HG03342 (cell line): Measurements from ENCODE around the gene DTD1.

Experiments
- ATAC-seq: cut with Tn5 transposase; IDR thresholded peaks from one replicate; pipeline ENCODE4 v1.9.1; 2021; ENCODE audit warnings: mild to moderate bottlenecking, moderate library complexity; ENCODE audit not compliant: unreplicated experiment

The DTD1 gene

DNA sequence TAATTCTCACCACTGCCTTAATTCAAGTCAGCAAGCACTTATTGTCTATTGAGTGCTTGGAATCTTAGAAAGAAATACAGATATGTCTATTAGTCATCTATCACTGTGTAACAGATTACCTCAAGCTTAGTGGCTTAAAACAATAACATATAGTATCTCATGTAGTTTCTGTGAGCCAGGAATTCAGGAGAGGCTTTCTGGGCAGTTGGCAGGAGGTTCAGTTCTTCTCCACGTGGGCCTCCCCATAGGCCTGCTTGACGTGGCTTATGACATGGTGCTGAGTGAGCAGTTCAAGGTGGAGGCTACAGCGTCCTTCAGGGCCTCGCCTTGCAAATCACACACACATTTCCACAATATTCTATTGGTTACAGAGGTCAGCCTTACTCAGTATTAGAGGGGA, 69.7 kb downstream of the DTD1 start:
- no peak for ATAC-seq

DNA sequence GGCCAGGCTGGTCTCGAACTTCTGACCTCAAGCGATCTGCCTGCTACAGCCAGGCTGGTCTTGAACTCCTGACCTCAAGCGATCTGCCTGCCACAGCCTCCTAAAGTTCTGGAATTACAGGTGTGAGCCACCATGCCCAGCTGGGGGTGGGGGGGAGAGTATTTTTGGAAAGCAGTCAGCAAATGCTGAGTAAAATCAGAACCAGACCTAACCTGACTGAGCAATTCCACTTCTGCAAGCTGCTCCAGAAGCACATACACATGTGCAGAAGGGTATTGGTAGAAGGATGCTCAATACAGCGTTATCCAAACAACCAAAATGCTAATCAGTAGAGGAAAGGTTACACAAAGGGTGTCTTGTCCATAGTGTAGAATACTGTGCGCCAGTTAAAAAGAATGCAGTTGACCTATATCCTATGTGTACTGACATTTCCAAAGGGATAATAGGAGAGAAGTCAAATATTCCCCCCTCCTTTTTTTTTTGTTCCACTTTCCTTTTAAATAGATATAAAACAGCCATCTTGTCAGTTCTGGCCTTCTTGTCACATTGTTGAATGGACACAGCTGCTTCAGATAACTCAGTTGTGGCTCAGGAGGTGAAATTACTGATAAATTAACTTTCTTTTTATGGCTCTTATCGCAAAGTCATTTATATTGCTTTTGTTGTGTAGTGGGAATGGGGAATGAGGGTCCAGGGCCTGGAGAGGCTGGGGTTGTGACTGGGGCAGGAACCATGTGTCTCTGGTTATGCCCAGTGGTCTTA, 74.6 kb downstream of the DTD1 start:
- peak; percentile 53 for ATAC-seq

DNA sequence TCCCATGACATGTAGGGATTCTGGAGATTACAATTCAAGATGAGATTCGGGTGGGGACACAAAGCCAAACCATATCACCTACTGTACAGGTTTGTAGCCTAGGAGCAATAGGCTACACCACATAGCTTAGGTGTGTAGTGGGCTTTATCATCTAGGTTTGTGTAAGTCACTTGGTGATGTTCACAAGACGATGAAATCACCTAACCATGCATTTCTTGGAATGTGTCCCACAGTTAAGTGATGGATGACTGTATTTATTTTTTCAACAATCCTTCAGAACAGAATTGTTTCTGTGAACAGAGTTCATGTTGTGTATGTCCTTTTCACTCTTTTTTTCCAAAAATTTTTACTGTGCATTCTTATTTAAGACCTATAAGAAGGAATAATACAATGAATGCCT, 76.1 kb downstream of the DTD1 start:
- no peak for ATAC-seq

DNA sequence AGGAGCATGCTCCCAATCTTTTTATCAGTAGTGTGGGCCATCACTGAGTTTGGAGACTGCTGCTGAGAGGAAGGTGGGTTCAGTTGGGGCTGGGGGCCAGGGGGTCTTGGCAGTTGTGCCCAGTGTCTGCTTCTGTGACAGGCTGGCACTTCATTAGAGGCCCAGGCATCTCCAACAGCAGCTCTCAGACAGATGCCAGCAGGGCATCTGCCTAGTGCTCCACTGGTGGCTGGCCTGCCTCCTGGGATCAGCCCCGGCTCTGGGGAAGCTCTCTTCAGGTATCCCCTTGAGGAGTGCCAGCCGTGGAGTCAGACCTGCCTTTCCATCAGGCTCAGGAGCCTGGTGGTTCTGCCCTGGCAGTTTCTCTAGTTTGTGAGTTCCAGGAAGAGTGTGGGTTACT, 77.3 kb downstream of the DTD1 start:
- ATAC-seq, result no peak

DNA sequence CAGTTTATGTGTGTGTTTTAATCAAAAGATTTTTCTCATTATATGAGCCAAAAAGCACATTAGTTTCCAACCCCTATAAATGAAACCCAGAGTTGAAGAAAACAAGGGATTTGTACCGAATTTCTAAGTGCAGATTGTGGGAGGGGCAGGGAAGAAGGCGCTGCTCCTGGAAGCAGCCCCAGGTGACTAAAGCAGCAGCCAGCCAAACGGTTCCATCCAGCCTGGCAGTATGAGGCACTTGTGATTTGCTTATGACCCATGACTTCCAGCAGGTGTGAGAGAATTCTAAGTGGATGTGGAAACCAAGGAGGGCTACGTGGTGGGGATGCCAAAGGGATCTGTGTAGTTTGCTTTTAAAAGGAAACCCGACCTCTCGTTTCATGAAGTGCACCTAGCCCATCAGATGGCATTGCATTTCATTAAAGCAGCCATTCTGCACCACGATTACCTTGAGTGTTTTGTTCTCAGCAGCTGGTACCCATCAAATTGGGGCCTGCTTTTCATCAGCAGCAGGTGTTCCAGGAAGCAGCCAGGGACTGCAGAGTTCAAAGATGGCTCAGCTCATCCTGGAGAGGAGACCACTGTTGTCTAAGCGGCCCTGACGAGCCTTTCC, 79.1 kb downstream of the DTD1 start:
- no peak for ATAC-seq

DNA sequence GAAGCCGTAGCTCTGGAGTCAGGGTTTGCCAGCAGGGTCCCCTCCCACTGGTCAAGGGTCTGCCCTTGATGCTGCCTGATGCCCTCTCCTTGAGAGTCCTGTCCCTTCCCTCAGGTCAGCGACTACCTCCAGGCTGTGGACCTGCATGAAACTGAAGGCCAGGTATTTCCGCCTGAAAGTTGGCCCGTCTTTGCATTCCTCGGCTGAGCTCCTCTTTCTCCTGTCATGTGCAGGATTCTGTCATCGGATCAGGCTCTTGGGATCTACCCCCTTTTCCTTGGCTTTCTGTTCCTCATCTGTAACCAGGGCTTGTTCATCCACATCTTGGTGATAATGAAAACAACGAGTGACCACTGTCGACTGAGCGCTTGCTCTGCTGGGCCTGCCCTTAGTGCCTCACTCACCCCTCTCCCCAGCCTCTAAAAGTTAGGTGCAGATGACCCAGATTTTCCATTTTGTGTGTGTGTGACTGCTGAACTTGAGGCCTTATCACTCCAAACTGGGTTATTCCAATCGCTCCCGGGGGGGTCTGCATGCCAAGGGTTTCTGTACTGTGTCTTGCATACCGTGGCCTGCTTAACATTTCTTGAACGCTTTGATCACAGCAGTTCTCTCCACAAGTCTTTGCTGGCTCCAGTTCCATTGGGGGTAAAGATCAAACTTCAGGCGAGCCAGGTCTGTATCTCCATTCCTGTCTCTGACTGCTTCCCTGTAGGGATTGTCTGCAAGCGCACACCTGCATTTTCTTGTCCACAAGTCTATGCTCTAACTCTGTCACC, 81.6 kb downstream of the DTD1 start:
- ATAC-seq, result no peak

DNA sequence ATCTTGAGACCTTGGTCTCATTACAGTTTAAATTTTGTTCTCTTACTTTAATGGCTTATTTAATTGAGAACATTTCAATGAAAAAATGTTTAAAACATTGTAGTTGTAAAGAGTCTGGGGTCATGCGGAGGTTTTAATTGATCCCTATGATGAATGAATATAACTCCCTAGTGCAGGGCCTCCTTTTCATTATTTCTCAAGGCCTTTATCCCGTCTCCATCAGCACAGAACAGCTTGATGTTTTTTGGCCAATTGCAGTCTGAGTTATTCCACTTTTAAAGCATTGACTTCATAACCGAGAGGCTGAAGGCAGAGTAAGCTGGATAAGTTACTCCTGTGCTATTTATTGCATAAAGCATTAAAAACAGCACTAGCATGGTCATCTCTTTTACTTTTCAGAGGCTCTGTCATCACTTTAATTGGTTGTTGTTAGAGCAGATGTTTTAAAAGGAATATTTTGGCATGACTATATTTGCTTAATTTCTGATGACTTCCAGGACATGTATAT, 83.4 kb downstream of the DTD1 start:
- no peak for ATAC-seq

DNA sequence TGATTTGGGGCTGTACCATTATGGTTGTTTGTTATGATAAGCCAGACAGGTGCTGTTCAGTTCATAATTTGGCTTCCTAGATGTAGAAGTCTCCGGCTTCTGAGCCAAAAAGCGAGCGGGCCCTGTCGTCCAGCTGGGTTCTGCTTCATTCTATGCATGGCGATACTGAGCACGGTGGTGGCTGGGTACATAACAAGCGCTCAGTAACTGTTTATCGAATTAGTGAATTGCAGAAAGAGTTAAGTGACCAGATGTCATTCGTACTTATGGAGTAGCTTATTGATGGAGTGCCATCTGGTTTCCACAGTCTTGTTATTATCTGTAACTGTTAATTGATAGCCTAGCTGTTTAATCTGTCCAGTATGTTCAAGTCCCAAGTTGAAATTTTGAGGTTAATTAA, 85.0 kb downstream of the DTD1 start:
- ATAC-seq, result no peak

DNA sequence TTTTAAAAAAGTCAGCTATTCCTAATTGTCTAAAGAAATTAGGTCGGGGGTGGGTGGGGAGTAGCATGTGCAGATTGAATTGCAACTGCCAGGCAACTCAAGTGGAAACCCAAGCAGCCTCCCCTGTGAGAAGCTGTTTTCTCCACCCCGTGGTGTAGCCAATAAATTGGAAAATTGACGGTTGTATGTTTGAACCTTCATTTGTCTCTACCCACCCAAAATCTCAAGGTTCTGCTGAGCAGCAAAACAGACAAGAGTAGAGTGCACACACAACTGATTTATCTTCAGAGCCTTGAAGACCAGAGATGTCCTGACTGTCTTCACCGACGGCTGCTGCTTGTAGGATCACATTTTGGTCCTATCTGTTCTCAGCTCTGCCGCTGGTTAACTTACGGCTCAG, 88.5 kb downstream of the DTD1 start:
- no peak for ATAC-seq

DNA sequence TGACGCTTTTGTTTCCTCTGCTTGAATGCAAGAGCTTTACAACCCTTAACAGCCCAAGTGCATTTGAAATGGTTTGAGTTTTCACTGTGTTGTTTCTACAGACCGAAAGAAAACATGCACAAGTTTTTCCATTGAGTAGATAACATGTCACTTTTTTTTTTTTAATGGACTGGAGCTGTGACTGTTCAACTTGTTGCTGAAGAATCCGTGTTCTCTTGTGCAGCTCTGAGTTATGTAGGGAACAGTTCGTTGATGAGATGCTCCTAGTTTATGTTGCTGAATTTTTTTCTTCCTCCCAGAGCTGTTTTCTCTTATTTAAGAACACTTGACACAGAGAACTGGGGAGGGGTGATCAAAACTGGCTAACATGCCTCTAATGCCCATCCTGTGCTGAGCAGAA, 89.3 kb downstream of the DTD1 start:
- ATAC-seq, result no peak

DNA sequence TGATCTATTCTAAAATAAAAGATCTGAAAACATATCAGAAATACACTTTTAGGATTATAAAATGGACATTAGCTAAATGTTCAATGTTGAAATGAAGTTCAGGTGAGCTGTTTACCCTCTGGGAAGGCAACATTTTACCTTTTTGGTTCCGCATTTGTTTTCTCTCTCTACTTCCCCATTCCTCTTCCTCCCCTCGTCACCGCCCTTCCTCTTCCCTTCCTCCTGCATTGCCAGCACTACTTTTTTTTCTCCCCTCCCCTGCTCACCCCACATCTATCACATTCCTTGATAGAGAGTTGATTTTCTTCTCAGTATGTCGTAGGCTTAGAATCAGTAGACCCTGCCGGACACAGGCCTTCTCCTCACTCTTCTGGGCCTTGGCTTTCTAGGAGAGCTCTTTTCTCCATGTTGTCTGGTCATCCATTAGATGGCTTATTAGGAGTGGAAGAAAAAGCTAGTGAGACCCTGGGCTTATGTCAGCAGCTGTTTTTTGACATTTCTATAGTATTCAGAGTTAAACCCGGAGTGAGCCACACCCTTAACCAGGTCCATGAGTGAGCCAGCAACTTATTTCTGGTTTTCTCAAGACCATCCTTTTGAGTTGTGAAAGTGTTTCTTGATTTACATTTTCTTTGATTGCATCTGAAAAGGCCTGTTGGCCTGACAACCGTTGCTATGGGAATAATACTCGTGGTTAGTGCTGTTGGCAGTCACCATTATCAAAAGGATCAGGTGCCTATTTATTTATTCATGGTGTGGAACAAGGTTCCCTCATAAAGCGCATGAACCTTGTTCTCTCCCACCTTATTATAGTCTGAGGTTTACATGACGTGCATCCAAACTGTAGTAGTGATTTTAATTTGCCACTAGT, 90.9 kb downstream of the DTD1 start:
- ATAC-seq, result no peak

DNA sequence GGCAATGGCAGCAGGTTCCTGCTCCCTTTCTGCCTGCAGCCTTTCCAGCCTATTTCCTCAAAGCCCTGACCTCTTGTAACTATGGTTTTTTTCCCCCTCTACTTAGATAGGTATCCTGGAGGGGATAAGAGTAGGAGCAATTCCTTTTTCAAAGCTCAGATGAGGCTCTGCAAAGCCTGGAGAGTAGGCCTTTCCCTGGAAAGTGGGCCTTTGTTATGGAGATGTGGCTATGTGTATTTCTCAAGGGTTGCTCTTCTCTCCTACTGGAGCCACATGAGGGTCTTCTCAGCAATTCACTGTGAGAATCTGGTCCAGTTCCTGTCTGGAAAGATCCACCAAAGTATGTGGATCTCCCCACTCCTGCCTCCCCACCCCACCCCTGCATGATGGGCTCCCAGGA, 96.0 kb downstream of the DTD1 start:
- ATAC-seq, result no peak

DNA sequence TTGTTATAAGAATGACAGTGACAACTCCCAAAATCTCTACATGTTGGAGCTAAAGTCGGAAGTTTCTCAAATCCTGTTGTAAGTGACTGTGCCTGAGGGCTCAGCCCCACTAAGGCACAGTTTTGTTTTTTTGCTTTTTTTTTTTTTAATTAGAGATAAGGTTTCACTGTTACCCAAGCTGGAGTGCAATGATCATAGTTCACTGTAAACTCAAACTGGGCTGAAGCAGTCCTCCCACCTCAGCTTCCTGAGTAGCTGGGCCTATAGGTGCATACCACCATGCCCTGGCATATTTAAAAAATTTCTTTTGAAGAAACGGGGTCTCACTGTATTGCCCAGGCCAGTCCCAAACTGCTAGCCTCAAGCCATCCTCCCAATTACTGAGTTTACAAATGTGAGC, 96.9 kb downstream of the DTD1 start:
- no peak for ATAC-seq

DNA sequence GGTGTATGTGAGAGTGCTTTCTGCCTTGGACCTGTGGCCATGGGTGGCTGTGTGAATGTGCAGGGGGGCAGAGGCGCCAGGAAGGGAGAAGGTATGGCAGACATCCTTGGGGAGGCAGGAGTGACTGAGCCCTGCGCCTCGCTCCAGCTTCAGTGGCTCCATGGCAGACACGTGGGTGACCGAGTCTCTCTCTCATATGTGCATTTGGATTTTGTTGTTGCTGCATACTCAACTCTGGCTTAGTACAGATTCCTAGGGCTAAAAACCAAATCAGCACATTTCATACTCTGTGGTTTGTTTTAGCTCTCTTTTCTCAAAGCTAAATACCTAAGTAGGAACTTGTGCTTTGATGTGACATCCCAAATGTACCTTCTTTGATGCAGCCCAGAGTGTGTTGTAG, 97.6 kb downstream of the DTD1 start:
- no peak for ATAC-seq

DNA sequence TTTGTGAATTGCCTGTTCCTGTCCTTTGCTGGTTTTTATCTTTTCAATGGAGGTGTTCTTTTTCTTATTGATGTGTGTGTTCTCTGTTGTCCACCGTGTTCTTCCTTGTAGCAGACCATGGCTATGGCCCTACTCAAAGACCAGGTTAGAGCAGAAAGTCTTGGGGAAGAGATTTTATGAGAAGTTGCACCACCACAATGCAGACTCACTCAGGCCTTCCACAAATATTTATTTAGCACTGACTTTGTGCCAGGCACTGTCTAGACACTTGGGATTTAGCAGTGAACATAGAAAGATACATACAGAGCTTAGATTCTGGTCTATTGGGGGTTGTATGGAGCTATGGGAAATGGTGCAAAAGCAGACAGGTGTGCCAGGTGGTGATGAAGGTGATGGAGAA, 98.8 kb downstream of the DTD1 start:
- ATAC-seq, result no peak

DNA sequence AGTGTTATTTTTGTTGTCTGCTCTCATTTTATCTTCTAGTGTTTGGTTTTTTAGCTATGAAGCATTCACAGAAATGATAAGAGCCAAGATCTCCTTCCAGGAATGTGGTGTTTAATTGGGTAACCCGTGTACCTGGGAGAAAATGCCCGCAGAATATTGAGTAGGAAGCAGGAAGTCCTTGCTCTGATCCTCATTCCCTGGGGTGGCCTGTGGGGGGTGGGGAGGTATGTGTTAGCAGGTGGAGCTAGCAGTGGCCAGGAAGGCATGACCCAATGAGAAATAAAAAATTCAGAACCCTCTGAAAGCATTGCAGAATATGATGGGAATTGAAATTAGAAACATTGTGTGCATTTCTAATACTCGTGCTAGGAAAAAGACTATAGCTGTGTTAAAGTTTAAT, 100.8 kb downstream of the DTD1 start:
- ATAC-seq, result no peak

DNA sequence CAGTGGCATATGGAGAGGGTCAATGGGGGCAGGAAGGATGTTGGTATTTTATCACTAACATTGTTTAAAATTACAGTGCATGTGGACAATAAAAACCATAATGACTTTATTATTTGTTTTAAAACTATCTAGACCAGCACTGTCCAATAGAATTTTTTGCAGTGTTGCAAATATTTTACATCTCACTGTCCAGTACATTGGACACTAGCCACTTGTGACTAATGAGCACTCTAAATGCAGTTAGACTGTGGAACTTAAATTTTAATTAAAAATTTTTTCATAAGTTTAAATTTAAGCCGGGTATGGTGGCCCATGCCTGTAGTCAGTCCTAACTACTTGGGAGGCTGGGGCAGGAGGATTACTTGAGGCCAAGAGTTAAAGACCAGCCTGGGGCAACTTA, 101.7 kb downstream of the DTD1 start:
- no peak for ATAC-seq

DNA sequence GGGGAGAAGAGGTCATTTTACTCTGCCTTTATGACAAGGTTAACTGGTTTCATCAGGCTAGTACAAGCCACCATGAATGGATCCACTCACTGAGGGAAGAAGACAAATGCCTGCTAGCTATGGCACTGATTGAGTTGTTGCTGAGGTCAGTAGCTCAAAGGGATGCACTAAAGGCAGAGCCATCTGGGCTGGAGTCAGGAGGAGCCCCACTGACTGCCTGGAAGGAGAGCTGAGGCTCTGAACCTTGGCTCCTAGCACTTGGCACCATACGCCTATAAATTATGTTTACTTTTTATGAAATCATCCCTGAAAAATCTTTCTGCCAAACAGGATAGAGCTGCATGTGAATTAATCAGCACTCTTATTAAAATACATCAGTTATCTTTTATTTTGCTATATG, 104.6 kb downstream of the DTD1 start:
- no peak for ATAC-seq

DNA sequence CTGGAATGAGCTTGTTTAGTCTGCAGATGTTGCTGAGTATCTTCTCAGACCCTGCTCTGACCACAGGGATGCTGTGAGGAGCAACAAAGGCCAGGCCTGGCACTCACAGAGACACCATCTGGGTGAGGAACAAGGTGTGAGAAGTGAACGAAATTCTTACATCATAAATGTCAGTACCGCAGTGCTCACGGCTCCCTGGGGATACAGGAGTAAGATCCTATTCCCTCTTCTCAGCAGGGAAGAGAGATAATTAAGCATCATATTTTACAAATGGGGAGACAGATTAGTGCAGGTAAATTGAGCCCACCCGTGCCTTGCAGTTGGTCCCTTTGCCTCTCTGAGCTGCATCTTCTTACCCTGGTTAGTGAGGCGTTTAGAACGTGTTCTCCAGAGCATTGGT, 106.2 kb downstream of the DTD1 start:
- no peak for ATAC-seq

DNA sequence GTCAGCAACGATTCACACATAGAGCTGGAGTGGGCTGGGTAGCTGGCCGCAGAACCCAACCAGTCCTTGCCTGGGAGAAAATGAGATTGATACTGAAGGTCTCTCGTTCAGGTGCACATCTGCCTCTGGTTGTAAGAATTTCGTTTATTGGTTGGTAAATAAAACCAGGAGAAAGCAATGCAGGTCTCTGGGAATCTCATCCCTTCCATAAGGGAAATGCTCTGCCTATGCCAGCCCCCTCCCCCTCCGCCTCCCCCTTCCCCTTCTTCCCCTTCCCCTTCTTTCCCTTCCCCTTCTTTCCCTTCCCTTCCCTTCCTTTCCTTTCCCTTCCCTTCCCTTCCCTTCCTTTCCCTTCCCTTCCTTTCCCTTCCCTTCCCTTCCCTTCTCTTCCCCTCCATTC, 107.3 kb downstream of the DTD1 start:
- no peak for ATAC-seq
